Measurements from ENCODE around the gene TMEM8B. TPM values are rescaled to one million over a fixed set of nuclear protein-coding genes. Genes with fewer than 3 reads are reported as not detected.

Gene TMEM8B
- total RNA-seq, 1 donor from 2014 or later, result 0.79 TPM

- FAIRE-seq (no peak), DNase-seq (ENCODE audit: low read depth) (no peak)
- H3K27me3 ChIP-seq (ENCODE audit: control insufficient read depth, insufficient read depth, low read length), result no peaks in the 10 kb centered on the region
- H3K36me3 ChIP-seq (ENCODE audit: control insufficient read depth, insufficient read depth, low read length), result peaks cover 3% of the 10 kb centered on the region
- TF ChIP-seq CTCF (IDR thresholded peaks at IDR 0.05; ENCODE audit: insufficient read depth, low read length, severe bottlenecking), result no peak
- no peak overlapping the region for H3K4me3 ChIP-seq (ENCODE audit: low read depth, low read length)
These were observed 22.9 kb upstream of the TMEM8B start for GRCh38 chr9:35806101-35806500.

GRCh38 chr9:35808433-35808832 lies 20.6 kb upstream of the TMEM8B start:
- Histone ChIP-seq H3K4me3 (ENCODE audit: low read depth, low read length) (no peak overlapping the region), H3K27me3 (ENCODE audit: control insufficient read depth, insufficient read depth, low read length) (no peaks in the 10 kb centered on the region), H3K36me3 (ENCODE audit: control insufficient read depth, insufficient read depth, low read length) (peaks cover 3% of the 10 kb centered on the region)
- FAIRE-seq, result peak; percentile 32
- TF ChIP-seq CTCF (IDR thresholded peaks at IDR 0.05; ENCODE audit: insufficient read depth, low read length, severe bottlenecking), result no peak
- no peak for DNase-seq (ENCODE audit: low read depth)

- Histone ChIP-seq H3K36me3 (ENCODE audit: control insufficient read depth, insufficient read depth, low read length) (peaks cover 3% of the 10 kb centered on the region), H3K27me3 (ENCODE audit: control insufficient read depth, insufficient read depth, low read length) (no peaks in the 10 kb centered on the region), H3K4me3 (ENCODE audit: low read depth, low read length) (no peak overlapping the region)
- no peak for DNase-seq (ENCODE audit: low read depth)
- no peak for TF ChIP-seq CTCF (IDR thresholded peaks at IDR 0.05; ENCODE audit: insufficient read depth, low read length, severe bottlenecking)
- FAIRE-seq, result no peak
These were observed 18.9 kb upstream of the TMEM8B start for GRCh38 chr9:35810122-35810521.

GRCh38 chr9:35811381-35812024 lies 17.5 kb upstream of the TMEM8B start:
- H3K27me3 ChIP-seq (ENCODE audit: control insufficient read depth, insufficient read depth, low read length), result no peaks in the 10 kb centered on the region
- no peak for TF ChIP-seq CTCF (IDR thresholded peaks at IDR 0.05; ENCODE audit: insufficient read depth, low read length, severe bottlenecking)
- DNase-seq (ENCODE audit: low read depth) (no peak), FAIRE-seq (no peak)
- no peaks in the 10 kb centered on the region for H3K36me3 ChIP-seq (ENCODE audit: control insufficient read depth, insufficient read depth, low read length)
- peak overlapping the region; percentile 37 for H3K4me3 ChIP-seq (ENCODE audit: low read depth, low read length)

GRCh38 chr9:35812025-35812602 lies 16.9 kb upstream of the TMEM8B start, which contains the start of gene SPAG8:
Gene SPAG8, minus strand, starts transcription at chr9:35812262. Its CDS starts 115 bp downstream, at chr9:35812147.
- no peaks in the 10 kb centered on the region for H3K27me3 ChIP-seq (ENCODE audit: control insufficient read depth, insufficient read depth, low read length)
- no peaks in the 10 kb centered on the region for H3K36me3 ChIP-seq (ENCODE audit: control insufficient read depth, insufficient read depth, low read length)
- peak; percentile 91 for DNase-seq (ENCODE audit: low read depth)
- H3K4me3 ChIP-seq (ENCODE audit: low read depth, low read length), result peak within 1 kb of the TSS; percentile 37
- FAIRE-seq, result no peak
- TF ChIP-seq CTCF (IDR thresholded peaks at IDR 0.05; ENCODE audit: insufficient read depth, low read length, severe bottlenecking), result no peak
